Mesenchymal stem cell (in vitro differentiated cells and primary cell): ENCODE results near the gene PTPRE.

Experiments used
- DNase-seq: peaks from one replicate; pipeline ENCODE4 v3.0.0-alpha.2; 2013
- H2AFZ ChIP-seq: one replicate; pipeline ENCODE4 v1.6.1; 2013; ENCODE audit warnings: low read depth, mild to moderate bottlenecking, control low read depth, inconsistent platforms, low read length, moderate library complexity
- H2AK5ac ChIP-seq: 2 replicates; pipeline ENCODE4 v1.6.1; 2013; ENCODE audit warnings: low read length, moderate library complexity, mild to moderate bottlenecking, inconsistent platforms; ENCODE audit not compliant: severe bottlenecking
- H2BK120ac ChIP-seq: one replicate; pipeline ENCODE4 v1.6.1; 2013; ENCODE audit warnings: low read depth, mild to moderate bottlenecking, inconsistent platforms, low read length, moderate library complexity
- H2BK12ac ChIP-seq, 2 experiments: one replicate each; pipeline ENCODE4 v1.6.1; 2013; ENCODE audit warnings: inconsistent platforms in 2 of 2, low read length in 2 of 2, mild to moderate bottlenecking in 2 of 2, moderate library complexity in 2 of 2, control low read depth in 1 of 2
- H2BK15ac ChIP-seq: one replicate; pipeline ENCODE4 v1.6.1; 2013; ENCODE audit warnings: mild to moderate bottlenecking, low read depth, inconsistent platforms; ENCODE audit not compliant: poor library complexity, severe bottlenecking
- H2BK5ac ChIP-seq: 2 replicates; pipeline ENCODE4 v1.6.1; 2013; ENCODE audit warnings: low read depth, mild to moderate bottlenecking, low read length, control low read depth, inconsistent platforms; ENCODE audit not compliant: poor library complexity, severe bottlenecking
- H3K14ac ChIP-seq, 2 experiments: one replicate each; pipeline ENCODE4 v1.6.1; 2013; ENCODE audit warnings: inconsistent platforms in 2 of 2, low read length in 2 of 2, control low read depth in 1 of 2, mild to moderate bottlenecking in 1 of 2, moderate library complexity in 1 of 2
- H3K18ac ChIP-seq, 2 experiments: one replicate each; pipeline ENCODE4 v1.6.1; 2013; ENCODE audit warnings: inconsistent platforms in 2 of 2, low read length in 2 of 2, control low read depth in 1 of 2, low read depth in 1 of 2, mild to moderate bottlenecking in 1 of 2
- H3K23ac ChIP-seq, 2 experiments: one replicate each; pipeline ENCODE4 v1.6.1; 2013; ENCODE audit warnings: inconsistent platforms in 2 of 2, low read length in 2 of 2, mild to moderate bottlenecking in 2 of 2, moderate library complexity in 2 of 2, control low read depth in 1 of 2
- H3K27ac ChIP-seq: 2 replicates; pipeline ENCODE4 v1.5.1; 2013; ENCODE audit warnings: mild to moderate bottlenecking, moderate library complexity, low read length, control low read depth, inconsistent platforms; ENCODE audit not compliant: poor library complexity, severe bottlenecking
- H3K27me3 ChIP-seq, 2 experiments: 2 replicates each; pipeline versions ENCODE4 v1.6.1 to v1.7.0; 2013; ENCODE audit warnings: low read length in 2 of 2, mild to moderate bottlenecking in 2 of 2, moderate library complexity in 2 of 2, control low read depth in 1 of 2, inconsistent platforms in 1 of 2; ENCODE audit not compliant: control insufficient read depth in 1 of 2, insufficient read depth in 1 of 2
- H3K36me3 ChIP-seq, 2 experiments: 2 replicates each; pipeline versions ENCODE4 v1.6.1 to v1.7.0; 2013; ENCODE audit warnings: low read length in 2 of 2, control low read depth in 1 of 2, inconsistent platforms in 1 of 2, low read depth in 1 of 2, mild to moderate bottlenecking in 1 of 2; ENCODE audit not compliant: insufficient read depth in 2 of 2, control insufficient read depth in 1 of 2
- H3K4ac ChIP-seq, 2 experiments: one replicate each; pipeline ENCODE4 v1.6.1; 2013; ENCODE audit warnings: inconsistent platforms in 2 of 2, low read length in 2 of 2, mild to moderate bottlenecking in 2 of 2, moderate library complexity in 2 of 2, control low read depth in 1 of 2, low read depth in 1 of 2
- H3K4me1 ChIP-seq: 2 replicates; pipeline ENCODE4 v1.6.1; 2013; ENCODE audit warnings: low read depth, low read length, control low read depth; ENCODE audit not compliant: control insufficient read depth, insufficient read depth
- H3K4me2 ChIP-seq: 2 replicates; pipeline ENCODE4 v1.6.1; 2013; ENCODE audit warnings: low read length, mild to moderate bottlenecking, inconsistent platforms; ENCODE audit not compliant: poor library complexity, severe bottlenecking
- H3K4me3 ChIP-seq, 2 experiments: 2 replicates each; pipeline versions ENCODE4 v1.5.1 to v1.7.0; 2013; ENCODE audit warnings: low read length in 2 of 2, mild to moderate bottlenecking in 2 of 2, control low read depth in 1 of 2, low read depth in 1 of 2; ENCODE audit not compliant: insufficient read depth in 1 of 2
- H3K79me1 ChIP-seq: replicated peaks from 2 replicates; pipeline ENCODE4 v1.6.1; 2013; ENCODE audit warnings: mild to moderate bottlenecking, control low read depth, low read length, inconsistent platforms; ENCODE audit not compliant: poor library complexity, severe bottlenecking
- H3K9ac ChIP-seq: 2 replicates; pipeline ENCODE4 v1.7.0; 2013; ENCODE audit warnings: mild to moderate bottlenecking, low read length, moderate library complexity
- H3K9me3 ChIP-seq: 2 replicates; pipeline ENCODE4 v1.7.0; 2013; ENCODE audit warnings: mild to moderate bottlenecking, low read length; ENCODE audit not compliant: control insufficient read depth
- H4K8ac ChIP-seq: one replicate; pipeline ENCODE4 v1.6.1; 2013; ENCODE audit warnings: inconsistent platforms, mild to moderate bottlenecking, low read length, moderate library complexity
- H4K91ac ChIP-seq: one replicate; pipeline ENCODE4 v1.6.1; 2013; ENCODE audit warnings: mild to moderate bottlenecking, low read length, inconsistent platforms
- WGBS: methylation state at CpG from one replicate; pipeline ENCODE4 v1.1.7; 2013; ENCODE audit warnings: mixed read lengths; 5-methylcytosine and 5-hydroxymethylcytosine counted together

Gene PTPRE

DNA sequence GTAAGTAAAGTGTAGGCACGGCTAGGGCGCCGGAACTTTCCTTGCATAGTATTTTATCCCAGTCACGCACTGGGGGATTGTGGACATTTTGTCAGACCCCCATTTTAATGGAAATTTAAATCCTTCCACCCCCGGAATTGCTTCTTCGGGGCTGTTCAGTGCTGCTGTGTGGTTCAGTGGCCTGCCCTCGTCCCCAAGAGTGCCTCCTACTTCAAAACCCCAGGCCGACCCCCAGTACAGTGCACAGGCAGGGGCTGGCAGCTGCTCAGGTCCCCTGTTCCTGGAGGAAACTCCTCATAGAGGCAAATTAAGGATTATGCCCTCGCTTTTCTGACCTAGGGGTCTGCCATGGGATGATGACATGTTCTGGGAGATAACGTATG, 94.5 kb downstream of the PTPRE start:
- Histone ChIP-seq H3K79me1 (no peaks in the 10 kb centered on the region), H2BK12ac (no peak overlapping the region), H2AFZ (no peak overlapping the region), H3K27me3 (peaks cover 0 to 5% of the 10 kb centered on the region in 2 experiments), H2BK120ac (no peak overlapping the region), H3K14ac (no peak overlapping the region), H2BK5ac (no peak overlapping the region), H2AK5ac (no peak overlapping the region), H3K4me3 (no peak overlapping the region), H4K8ac (no peak overlapping the region), H3K9me3 (no peaks in the 10 kb centered on the region), H4K91ac (no peak overlapping the region), H2BK15ac (no peak overlapping the region), H3K4ac (no peak overlapping the region), H3K4me1 (peaks cover 2% of the 10 kb centered on the region), H3K4me2 (no peak overlapping the region), H3K36me3 (no peaks in the 10 kb centered on the region), H3K9ac (no peak overlapping the region), H3K23ac (no peak overlapping the region), H3K27ac (no peak overlapping the region), H3K18ac (no peak overlapping the region)
- WGBS, result 95% methylated on average over 10 of the region's 10 CpGs
- DNase-seq, result no peak

DNA sequence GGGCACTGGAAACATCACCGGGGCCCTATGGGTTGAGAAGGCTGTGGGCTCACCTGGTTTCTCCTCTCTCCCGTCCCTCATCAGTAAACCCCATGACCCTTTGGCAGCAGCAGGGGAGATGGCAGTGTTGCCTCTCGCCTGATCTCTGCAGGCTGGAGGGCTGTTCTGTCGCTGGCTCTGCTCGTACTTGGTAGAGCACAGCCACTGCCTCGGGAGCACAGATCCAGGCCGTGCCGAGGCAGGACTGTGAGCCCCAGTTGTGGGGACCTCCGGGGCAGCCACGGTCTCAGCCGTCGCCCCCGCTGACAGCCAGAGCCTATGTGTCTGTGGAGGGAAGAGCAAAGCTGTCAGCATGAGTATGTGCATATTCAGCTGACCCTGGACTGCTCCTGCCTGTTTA, 94.9 kb downstream of the PTPRE start:
- Histone ChIP-seq H3K9me3 (no peaks in the 10 kb centered on the region), H3K4me2 (no peak overlapping the region), H3K4me3 (no peak overlapping the region), H3K18ac (peak overlapping the region in 1 of 2 experiments; percentile 61), H3K23ac (no peak overlapping the region), H2BK120ac (no peak overlapping the region), H4K91ac (peak overlapping the region; percentile 41), H2BK15ac (no peak overlapping the region), H2BK12ac (no peak overlapping the region), H3K4me1 (peaks cover 2% of the 10 kb centered on the region), H3K27ac (no peak overlapping the region), H3K14ac (no peak overlapping the region), H3K36me3 (no peaks in the 10 kb centered on the region), H3K27me3 (peaks cover 0 to 5% of the 10 kb centered on the region in 2 experiments), H2AFZ (no peak overlapping the region), H3K4ac (no peak overlapping the region), H2AK5ac (no peak overlapping the region), H4K8ac (no peak overlapping the region), H2BK5ac (no peak overlapping the region), H3K79me1 (no peaks in the 10 kb centered on the region), H3K9ac (no peak overlapping the region)
- DNase-seq, result no peak
- 85% methylated on average over 13 of the region's 13 CpGs for WGBS

- H3K23ac ChIP-seq, result no peak overlapping the region
- peaks cover 2% of the 10 kb centered on the region for H3K4me1 ChIP-seq
- H4K91ac ChIP-seq, result no peak overlapping the region
- H3K27ac ChIP-seq, result no peak overlapping the region
- H3K18ac ChIP-seq, result no peak overlapping the region
- no peak overlapping the region for H2AFZ ChIP-seq
- no peaks in the 10 kb centered on the region for H3K36me3 ChIP-seq
- H3K4me2 ChIP-seq, result no peak overlapping the region
- no peak overlapping the region for H2BK12ac ChIP-seq
- no peak overlapping the region for H3K9ac ChIP-seq
- H3K9me3 ChIP-seq, result no peaks in the 10 kb centered on the region
- H3K4me3 ChIP-seq, result no peak overlapping the region
- no peak overlapping the region for H3K14ac ChIP-seq
- no peak overlapping the region for H3K4ac ChIP-seq
- no peak overlapping the region for H2BK5ac ChIP-seq
- no peak overlapping the region for H2AK5ac ChIP-seq
- H2BK15ac ChIP-seq, result no peak overlapping the region
- H2BK120ac ChIP-seq, result no peak overlapping the region
- H3K27me3 ChIP-seq, result peaks cover 0 to 5% of the 10 kb centered on the region in 2 experiments
- DNase-seq, result no peak
- no peak overlapping the region for H4K8ac ChIP-seq
- 82% methylated on average over 5 of the region's 7 CpGs for WGBS
- no peaks in the 10 kb centered on the region for H3K79me1 ChIP-seq
Observed at GRCh38 chr10:128003521-128003920, 96.6 kb downstream of the PTPRE start.

- no peaks in the 10 kb centered on the region for H3K9me3 ChIP-seq
- H2BK12ac ChIP-seq, result no peak overlapping the region
- H2AFZ ChIP-seq, result no peak overlapping the region
- 91% methylated on average over 1 of the region's 1 CpG for WGBS
- no peak overlapping the region for H2BK120ac ChIP-seq
- no peak overlapping the region for H3K27ac ChIP-seq
- no peak overlapping the region for H4K91ac ChIP-seq
- no peak overlapping the region for H3K18ac ChIP-seq
- H3K4me2 ChIP-seq, result no peak overlapping the region
- no peak overlapping the region for H3K4ac ChIP-seq
- H2BK5ac ChIP-seq, result no peak overlapping the region
- H3K36me3 ChIP-seq, result no peaks in the 10 kb centered on the region
- no peaks in the 10 kb centered on the region for H3K79me1 ChIP-seq
- H3K4me1 ChIP-seq, result peaks cover 7% of the 10 kb centered on the region
- no peak overlapping the region for H2AK5ac ChIP-seq
- H4K8ac ChIP-seq, result no peak overlapping the region
- H2BK15ac ChIP-seq, result no peak overlapping the region
- H3K4me3 ChIP-seq, result no peak overlapping the region
- no peak overlapping the region for H3K23ac ChIP-seq
- no peak overlapping the region for H3K9ac ChIP-seq
- no peaks in the 10 kb centered on the region for H3K27me3 ChIP-seq
- DNase-seq, result no peak
- no peak overlapping the region for H3K14ac ChIP-seq
Observed at GRCh38 chr10:128005858-128006257, 99.0 kb downstream of the PTPRE start.
